AG08396 (cell line): ENCODE results near the gene ARPC1B.
"Not testable (repeated sequence)": the region's sequence is repeated elsewhere in the genome, so short reads cannot be mapped to it uniquely, and the experiment has no call there.

Experiments used
- DNase-seq: peaks from one replicate; pipeline ENCODE4 v3.0.0; 2012; ENCODE audit warnings: low spot score, mixed read lengths

ARPC1B gene

DNA sequence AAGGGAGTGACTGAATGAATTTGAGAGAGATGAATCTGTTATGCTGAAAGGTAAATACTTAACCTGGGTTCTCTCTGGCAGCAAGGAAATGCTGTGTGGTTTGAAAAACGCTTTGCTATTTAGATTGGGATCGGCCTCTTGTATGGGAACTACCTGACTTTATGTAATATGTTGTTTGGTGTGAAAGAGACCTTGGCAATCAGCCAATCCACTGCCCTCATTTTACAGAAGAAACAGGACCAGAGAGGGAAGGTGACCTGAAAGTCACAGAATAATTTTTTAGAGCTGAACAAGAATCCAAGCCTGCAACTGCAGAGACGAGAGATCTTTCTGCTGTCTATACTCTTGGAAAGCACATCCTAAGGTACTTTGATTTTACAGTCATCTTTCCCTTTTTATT lies 35.3 kb downstream of the ARPC1B start:
- DNase-seq = no peak

DNA sequence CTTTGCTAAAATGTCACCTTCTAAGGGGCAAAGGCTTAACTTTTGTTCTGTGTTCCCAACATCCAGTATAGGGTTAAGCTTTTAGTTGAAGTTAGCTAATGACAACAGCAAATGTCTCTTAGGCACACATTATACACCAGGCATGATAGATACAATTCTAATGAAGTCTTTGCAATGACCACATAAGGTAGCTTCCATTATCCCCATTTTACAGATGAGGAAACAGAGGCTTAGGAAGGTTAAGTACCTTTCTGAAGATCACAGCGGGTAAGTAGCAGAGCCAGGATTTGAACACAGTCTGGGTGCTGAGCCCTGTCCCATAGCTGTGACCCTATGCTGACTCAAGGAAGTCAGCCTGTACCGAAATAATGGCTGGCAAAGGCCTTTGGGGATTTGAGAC lies 36.1 kb downstream of the ARPC1B start:
- DNase-seq = no peak

DNA sequence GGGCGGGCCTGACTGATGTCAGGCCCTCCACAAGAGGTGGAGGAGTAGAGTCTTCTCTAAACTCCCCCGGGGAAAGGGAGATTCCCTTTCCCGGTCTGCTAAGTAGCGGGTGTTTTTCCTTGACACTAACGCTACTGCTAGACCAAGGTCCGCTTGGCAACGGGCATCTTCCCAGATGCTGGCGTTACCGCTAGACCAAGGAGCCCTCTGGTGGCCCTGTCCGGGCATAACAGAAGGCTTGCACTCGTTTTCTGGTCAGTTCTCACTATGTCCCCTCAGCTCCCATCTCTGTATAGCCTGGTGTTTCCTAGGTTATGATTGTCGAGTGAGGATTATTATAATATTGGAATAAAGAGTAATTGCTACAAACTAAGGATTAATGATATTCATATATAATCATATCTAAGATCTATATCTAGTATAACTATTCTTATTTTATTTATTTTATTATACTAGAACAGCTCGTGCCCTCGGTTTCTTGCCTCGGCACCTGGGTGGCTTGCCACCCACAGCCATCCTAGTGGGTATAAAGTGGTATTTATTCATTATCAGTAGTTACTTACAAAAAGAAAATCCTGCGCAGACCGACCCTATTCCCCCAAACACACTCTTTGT lies 41.1 kb downstream of the ARPC1B start:
- DNase-seq = not testable (repeated sequence)

DNA sequence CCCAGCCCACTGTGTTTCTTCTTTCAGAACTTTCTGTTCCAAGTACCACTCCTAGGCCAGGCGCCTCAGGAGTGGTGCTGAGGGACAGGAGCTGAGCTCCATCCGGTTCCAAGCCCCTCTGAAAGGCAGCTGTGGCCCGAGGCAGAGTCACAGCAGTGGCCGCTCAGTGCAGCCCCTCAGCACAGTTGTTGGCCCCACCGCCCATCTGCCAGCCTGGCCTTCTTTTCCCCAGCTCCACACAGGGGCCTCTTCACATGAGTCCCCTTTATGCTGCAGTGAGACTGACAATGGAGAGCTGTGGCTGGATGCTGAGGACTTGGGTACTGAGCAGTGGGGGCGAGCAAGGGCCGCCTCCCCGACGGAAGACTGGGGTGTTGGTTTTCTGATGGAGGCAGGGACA lies 43.7 kb downstream of the ARPC1B start:
- DNase-seq = no peak

DNA sequence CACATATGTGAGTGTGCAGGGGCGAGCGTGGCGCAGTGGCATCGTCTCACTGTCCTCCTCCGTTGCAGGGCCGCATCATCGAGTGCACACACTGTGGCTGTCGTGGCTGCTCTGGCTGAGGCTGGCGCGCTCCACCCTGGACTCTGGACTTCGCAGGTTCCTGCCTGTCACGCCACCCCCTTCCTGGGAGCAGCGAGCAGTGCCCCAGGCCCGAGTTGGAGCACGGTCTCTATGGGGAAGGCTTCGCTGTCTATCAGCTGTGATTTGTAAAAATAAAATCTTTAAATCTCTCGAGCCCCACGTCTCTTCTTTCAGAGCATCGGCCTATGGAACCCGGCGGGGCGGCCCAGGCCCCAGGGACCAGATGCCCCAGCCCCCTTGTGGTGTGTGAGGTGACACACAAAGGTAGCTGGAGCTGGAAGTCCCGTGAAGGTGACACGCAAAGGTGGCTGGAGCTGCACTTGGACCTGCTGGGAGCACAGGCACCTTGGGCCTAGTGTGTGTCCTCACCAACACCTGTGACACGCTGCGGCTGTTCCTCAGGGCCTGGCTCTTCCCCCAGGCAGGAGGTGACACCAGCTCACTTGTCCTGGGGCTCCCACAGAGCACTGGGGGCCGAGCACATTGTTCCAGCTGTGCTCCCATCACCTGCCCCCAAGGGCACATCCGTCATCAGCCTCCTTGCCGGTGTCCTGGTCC lies 44.9 kb downstream of the ARPC1B start:
- no peak for DNase-seq

DNA sequence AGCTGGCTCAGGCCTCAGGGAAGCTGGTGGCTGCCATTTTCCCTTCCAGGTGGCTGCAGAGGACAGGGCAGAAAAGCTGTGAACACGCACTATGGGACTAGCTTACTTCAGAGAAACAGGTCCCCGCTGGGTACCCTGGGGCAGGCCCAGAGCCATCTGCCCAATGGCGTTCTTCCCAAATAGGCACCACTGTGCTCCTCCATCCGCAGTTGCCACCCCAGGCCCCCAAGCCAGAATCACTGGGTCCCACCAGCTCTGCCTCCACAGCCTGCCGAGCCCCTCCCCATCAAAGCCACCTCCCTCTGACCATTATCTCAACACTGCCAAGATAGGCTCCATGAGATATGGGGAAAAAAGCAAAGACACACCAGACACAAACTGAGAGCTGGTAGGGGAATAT lies 45.7 kb downstream of the ARPC1B start:
- DNase-seq = no peak

DNA sequence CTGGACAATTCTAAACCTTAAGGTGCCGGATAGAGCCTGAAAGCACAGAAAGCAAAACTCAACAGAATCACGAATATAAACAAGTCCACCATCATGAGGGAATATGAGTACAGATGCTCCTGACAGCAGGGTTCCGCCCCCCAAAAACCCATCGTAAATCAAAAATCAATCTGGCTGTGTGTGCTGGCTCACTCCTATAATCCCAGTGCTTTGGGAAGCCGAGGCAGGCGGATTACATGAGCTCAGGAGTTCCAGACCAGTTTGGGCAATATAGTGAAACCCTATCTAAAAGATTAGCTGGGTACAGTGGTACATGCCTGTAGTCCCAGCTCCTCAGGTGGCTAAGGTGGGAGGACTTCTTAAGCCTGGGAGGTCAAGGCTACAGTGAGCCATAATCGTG lies 46.5 kb downstream of the ARPC1B start:
- no peak for DNase-seq

DNA sequence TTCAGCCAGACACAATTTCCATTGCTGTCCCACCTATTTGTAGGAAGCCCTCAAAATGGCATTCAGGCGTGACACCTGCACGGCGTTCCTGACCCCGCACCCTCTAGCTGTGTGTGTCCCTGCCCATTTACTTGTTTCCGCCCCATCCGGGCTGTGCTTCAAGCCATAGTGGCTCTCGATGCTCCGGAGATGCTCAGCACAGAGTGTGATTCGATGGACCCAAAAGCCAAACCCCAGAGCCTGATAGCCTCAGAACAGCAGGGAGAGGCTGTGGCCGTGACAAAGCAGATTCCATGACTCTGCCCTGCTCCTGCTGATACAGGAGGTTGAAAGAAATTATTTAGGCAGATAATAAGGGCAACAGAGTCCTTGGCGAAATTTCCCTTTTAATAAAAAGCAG lies 47.7 kb downstream of the ARPC1B start:
- no peak for DNase-seq

DNA sequence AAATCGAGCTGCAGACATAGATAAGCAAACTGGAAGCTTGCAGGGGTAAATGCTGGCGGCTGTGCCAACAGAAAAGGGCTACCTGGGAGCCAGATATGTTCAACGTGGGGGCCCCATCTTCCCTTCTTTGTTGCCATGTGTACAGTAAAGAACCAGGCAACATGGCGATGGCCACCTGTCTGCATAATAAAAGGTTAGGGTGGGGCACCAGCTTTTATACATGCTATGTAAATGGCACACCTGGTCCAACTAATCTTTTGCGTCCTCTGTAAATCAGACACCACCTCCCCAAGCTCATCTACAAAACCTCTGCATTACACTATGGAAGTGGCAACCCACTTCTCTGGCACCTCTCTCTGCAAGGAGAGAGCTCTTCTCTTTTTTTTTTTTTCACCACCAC lies 48.1 kb downstream of the ARPC1B start:
- DNase-seq = no peak

DNA sequence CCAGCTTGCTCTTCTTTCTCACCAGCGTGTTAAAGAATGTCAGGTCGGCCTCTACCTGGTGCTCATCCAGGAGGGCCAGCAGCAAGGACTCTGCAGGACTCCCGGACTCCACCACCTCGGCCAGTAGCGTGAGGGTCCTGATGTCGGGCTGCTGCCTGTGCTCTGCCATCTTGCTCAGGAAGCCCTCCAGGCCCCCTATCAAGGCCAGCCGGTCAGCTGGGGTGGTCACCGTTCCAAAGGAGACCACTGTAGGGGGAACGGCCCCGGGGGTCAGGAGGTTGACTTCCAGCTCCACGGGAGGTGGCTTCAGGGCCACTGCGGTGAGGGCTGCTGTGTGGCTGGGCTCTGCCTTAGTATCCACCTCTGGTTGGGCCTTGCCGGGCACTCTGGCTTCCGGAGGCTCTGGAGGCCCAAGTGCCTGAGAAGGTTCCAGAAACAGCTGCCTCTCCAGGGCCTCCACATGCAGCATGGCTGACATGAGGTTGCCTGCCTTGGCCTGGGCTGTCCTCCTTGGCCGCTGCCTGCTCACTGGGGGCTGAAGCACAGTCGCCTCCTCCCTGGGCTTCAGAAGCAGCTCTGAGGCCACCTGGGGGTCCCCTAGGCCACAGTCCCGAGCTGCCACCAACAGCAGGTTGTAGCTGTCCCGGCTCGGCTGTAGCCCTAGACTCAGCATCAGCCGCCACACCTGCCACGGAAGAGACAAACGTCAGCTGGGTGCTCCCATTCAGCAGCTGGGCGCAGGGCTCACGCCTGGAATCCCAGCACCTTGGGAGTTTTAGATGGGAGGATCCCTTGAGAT lies 50.6 kb downstream of the ARPC1B start:
- DNase-seq = no peak

DNA sequence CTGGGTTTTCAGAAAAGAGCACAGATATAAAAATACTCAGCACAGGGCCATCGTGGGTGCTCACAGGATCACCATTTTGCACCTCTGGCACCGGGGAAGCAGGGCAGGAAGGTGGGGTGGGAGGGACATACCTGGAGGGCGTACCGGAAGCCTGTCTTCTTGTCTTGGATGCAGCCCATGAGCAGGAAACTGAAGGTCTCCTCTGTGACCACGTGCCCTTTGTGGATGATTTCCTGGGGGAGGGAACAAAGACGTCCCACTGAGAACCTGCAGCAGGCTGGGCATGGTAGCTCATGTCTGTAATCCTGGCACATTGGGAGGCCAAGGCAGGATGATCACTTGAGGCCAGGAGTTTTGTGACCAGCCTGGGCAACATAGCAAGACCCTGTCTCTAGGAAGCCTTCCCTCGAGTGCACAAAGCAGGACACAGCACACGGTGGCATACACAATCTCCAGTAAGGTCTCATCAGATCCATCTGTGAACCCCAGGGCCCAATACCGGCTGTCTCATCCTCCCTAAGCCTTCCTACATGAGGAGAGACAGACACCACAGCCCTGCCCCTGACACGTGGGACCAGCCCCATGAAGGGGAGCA lies 54.5 kb downstream of the ARPC1B start:
- DNase-seq = no peak

DNA sequence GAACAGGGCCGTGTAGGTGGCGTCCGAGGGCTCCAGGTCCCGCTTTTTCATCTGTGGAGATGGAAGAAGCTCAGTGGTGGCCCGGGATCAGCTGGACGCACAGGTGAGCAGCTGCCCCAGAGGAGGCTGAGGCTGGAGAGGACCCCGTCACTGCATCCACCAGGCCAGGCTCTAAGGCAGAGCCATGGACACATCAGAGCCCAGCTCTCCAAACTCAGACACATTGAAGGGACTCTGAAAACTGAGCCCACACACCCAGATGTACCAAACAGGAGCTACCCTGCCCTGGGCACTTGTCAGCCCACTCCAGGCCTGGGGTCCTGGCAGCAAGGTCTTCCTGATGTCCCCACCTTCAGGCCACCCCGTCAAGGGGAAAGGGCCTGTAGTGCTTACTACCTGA lies 55.2 kb downstream of the ARPC1B start:
- DNase-seq = no peak

DNA sequence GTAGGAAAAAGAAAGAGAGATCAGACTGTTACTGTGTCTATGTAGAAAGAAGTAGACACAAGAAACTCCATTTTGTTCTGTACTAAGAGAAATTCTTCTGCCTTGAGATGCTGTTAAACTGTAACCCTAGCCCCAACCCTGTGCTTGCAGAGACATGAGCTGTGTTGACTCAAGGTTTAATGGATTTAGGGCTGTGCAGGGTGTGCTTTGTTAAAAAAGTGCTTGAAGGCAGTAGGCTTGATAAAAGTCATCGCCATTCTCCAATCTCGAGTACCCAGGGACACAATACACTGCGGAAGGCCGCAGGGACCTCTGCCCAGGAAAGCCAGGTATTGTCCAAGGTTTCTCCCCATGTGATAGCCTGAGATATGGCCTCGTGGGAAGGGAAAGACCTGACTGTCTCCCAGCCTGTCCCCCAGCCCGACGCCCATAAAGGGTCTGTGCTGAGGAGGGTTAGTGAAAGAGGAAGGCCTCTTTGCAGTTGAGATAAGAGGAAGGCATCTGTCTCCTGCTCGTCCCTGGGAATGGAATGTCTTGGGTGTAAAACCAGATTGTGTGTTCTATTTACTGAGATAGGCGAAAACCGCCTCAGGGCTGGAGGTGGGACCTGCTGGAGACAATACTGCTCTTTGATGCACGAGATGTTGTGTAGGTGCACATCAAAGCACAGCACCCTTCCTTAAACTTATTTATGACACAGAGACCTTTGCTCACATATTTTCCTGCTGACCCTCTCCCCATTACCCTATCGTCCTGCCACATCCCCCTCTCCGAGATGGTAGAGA lies 57.4 kb downstream of the ARPC1B start:
- not testable (repeated sequence) for DNase-seq

DNA sequence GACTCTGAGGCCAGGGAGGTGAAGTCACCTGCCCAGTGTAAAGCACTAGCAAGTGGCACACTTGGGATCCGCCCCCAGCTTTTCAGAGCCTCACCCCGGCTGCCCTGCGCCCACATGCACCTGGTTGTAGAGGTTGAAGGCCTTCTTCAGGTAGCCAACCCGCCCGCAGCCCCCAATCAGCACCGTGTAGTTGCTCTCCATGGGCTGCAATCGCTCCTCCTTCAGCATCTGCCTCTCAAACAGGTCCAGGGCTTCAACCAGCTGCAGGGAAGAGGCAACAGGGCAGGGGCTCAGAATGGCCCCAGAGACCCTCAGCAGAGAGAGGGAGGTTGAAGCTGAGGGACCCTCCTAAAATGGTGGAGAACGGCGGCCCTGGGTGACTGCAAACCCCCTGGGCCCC lies 58.6 kb downstream of the ARPC1B start:
- no peak for DNase-seq

DNA sequence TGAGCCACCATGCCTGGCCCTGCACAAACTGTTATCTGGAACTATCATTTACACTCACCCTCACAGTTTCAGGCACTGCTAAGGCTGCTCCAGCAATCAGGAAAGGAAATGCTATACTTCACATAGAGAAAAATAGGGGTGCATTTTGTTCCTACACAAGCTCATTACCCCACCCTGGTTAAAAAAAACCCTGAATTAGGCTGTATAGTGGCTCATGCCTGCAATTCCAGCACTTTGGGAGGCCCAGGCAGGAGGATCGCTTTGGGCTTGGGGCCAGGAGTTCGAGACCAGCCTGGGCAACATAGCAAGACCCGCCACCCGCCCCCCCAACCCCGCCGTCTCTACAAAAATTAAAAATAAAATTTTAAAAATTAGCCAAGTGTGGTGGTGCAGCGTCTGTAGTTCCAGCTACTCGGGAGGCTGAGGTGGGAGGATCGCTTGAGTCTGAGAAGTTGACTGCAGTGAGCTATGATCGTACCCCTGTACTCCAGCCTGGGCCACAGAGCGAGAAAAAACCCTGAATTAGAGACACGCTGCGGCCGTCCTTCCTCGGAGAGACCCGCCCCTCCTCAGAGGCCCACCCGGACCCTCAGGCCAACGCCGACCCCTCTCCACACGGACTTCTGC lies 63.5 kb downstream of the ARPC1B start:
- DNase-seq = no peak

DNA sequence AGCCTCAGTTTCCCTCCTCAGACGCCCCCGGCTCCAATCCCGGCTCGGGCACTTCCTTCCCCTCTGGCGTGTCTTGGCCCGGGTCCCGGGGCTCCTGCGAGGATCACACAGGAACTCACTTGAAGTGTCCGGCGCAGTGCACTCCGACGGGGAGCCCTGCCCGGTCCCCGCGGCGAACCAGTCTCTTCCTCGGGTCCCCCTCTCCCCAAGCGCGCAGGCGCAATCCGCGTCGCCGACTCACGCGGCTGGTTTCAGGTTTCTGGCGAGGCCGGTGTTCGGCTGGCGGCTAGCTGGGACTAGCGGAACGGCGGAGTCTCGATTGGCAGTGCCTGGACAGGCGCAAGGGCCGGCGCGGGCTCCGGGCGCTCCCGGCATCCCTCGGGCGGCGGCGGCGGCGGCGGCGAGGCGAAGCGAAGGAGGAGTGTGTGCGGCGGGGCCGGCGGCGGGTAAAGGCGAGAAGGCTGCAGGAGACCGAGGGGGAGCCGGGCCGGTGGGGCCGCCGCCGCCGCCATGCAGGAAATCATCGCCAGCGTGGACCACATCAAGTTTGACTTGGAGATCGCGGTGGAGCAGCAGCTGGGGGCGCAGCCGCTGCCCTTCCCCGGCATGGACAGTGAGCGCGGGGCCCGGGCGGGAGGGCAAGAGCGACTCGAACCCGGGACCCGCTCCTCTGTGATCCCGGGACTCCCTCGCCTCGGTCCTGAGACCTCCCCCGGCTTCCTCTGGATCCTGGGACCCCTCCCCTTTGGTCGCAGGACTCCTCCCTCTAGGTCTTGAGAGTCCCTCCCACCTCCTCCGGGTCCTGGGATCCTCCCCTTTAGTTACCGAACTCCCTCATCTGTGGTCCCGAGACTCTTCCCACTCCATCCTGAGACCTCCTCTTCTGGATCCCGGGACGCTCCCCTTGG lies 64.3 kb downstream of the ARPC1B start, which contains the start of the genes CPSF4 and PTCD1:
CPSF4 (plus strand) TSS at position 371 of the 908 bp plus-strand sequence; CDS start at position 511, 140 bp downstream.
PTCD1 (minus strand) TSS at position 226 of the 908 bp plus-strand sequence. CDS start 3,556 bp downstream, outside the sequence.
- DNase-seq = peak; percentile 99

DNA sequence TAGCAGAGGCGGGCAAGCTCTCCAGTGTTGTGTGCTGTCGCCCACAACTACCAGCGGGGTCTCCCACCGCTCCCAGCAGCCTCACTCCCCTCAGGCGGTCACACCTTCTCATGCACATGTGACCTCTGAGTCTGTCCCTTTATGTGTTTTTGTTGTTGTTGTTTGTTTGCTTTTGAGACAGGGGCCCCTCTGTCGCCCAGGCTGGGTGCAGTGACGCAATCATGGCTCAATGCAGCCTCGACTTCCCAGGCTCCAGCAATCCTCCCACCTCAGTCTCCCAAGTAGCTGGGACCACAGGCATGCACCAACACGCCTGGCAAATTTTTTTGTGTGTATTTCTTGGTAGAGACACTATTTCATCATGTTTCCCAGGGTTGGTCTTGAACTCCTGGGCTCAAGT lies 65.7 kb downstream of the ARPC1B start:
- DNase-seq = no peak
